ENCODE results near the gene MTHFD2L.

The MTHFD2L gene

GRCh38 chr4:74314944-74315343 is 157.0 kb downstream of the MTHFD2L start:
- H3K36me3 ChIP-seq (ENCODE audit: insufficient read depth, low read length), result no peaks in the 10 kb centered on the region
- H3K9ac ChIP-seq (ENCODE audit: insufficient read length), result no peak overlapping the region
- H3K27ac ChIP-seq, result no peak overlapping the region
- H3K9me3 ChIP-seq (ENCODE audit: low read depth, low read length), result no peaks in the 10 kb centered on the region
- DNase-seq (ENCODE audit: low read depth, low spot score), result no peak
- H3K4me3 ChIP-seq, result no peak overlapping the region
- TF ChIP-seq FOXP2 (optimal IDR thresholded peaks at IDR 0.05; ENCODE audit: control extremely low read depth, extremely low read length, insufficient read depth) (no peak), POLR2AphosphoS5 (IDR thresholded peaks at IDR 0.05; ENCODE audit: borderline replicate concordance, low read depth, low read length) (no peak), EZH2 (IDR thresholded peaks at IDR 0.05) (no peak)

- no peaks in the 10 kb centered on the region for H3K9me3 ChIP-seq (ENCODE audit: low read depth, low read length)
- TF ChIP-seq EZH2 (IDR thresholded peaks at IDR 0.05) (no peak), POLR2AphosphoS5 (IDR thresholded peaks at IDR 0.05; ENCODE audit: borderline replicate concordance, low read depth, low read length) (no peak), FOXP2 (optimal IDR thresholded peaks at IDR 0.05; ENCODE audit: control extremely low read depth, extremely low read length, insufficient read depth) (no peak)
- no peaks in the 10 kb centered on the region for H3K36me3 ChIP-seq (ENCODE audit: insufficient read depth, low read length)
- DNase-seq (ENCODE audit: low read depth, low spot score), result no peak
- no peak overlapping the region for H3K27ac ChIP-seq
- no peak overlapping the region for H3K4me3 ChIP-seq
- no peak overlapping the region for H3K9ac ChIP-seq (ENCODE audit: insufficient read length)
These were observed 157.5 kb downstream of the MTHFD2L start for GRCh38 chr4:74315376-74315775.

GRCh38 chr4:74316397-74316796 is 158.5 kb downstream of the MTHFD2L start:
- DNase-seq (ENCODE audit: low read depth, low spot score), result no peak
- no peak overlapping the region for H3K9ac ChIP-seq (ENCODE audit: insufficient read length)
- H3K27ac ChIP-seq, result no peak overlapping the region
- H3K36me3 ChIP-seq (ENCODE audit: insufficient read depth, low read length), result no peaks in the 10 kb centered on the region
- no peak overlapping the region for H3K4me3 ChIP-seq
- TF ChIP-seq FOXP2 (optimal IDR thresholded peaks at IDR 0.05; ENCODE audit: control extremely low read depth, extremely low read length, insufficient read depth), result no peak
- no peak for TF ChIP-seq POLR2AphosphoS5 (IDR thresholded peaks at IDR 0.05; ENCODE audit: borderline replicate concordance, low read depth, low read length)
- no peak for TF ChIP-seq EZH2 (IDR thresholded peaks at IDR 0.05)
- H3K9me3 ChIP-seq (ENCODE audit: low read depth, low read length), result no peaks in the 10 kb centered on the region

GRCh38 chr4:74317616-74318246 is 159.8 kb downstream of the MTHFD2L start:
- DNase-seq (ENCODE audit: low read depth, low spot score), result no peak
- H3K9me3 ChIP-seq (ENCODE audit: low read depth, low read length), result no peaks in the 10 kb centered on the region
- no peak overlapping the region for H3K27ac ChIP-seq
- no peak overlapping the region for H3K9ac ChIP-seq (ENCODE audit: insufficient read length)
- H3K36me3 ChIP-seq (ENCODE audit: insufficient read depth, low read length), result no peaks in the 10 kb centered on the region
- no peak overlapping the region for H3K4me3 ChIP-seq
- TF ChIP-seq POLR2AphosphoS5 (IDR thresholded peaks at IDR 0.05; ENCODE audit: borderline replicate concordance, low read depth, low read length) (no peak), EZH2 (IDR thresholded peaks at IDR 0.05) (no peak), FOXP2 (optimal IDR thresholded peaks at IDR 0.05; ENCODE audit: control extremely low read depth, extremely low read length, insufficient read depth) (no peak)

GRCh38 chr4:74318276-74318675 is 160.4 kb downstream of the MTHFD2L start:
- no peak for TF ChIP-seq FOXP2 (optimal IDR thresholded peaks at IDR 0.05; ENCODE audit: control extremely low read depth, extremely low read length, insufficient read depth)
- TF ChIP-seq POLR2AphosphoS5 (IDR thresholded peaks at IDR 0.05; ENCODE audit: borderline replicate concordance, low read depth, low read length), result no peak
- no peak for TF ChIP-seq EZH2 (IDR thresholded peaks at IDR 0.05)
- no peak for DNase-seq (ENCODE audit: low read depth, low spot score)
- Histone ChIP-seq H3K27ac (no peak overlapping the region), H3K9me3 (ENCODE audit: low read depth, low read length) (no peaks in the 10 kb centered on the region), H3K9ac (ENCODE audit: insufficient read length) (no peak overlapping the region), H3K36me3 (ENCODE audit: insufficient read depth, low read length) (no peaks in the 10 kb centered on the region), H3K4me3 (no peak overlapping the region)

- H3K9ac ChIP-seq (ENCODE audit: insufficient read length), result no peak overlapping the region
- DNase-seq (ENCODE audit: low read depth, low spot score), result no peak
- H3K4me3 ChIP-seq, result no peak overlapping the region
These were observed 161.6 kb downstream of the MTHFD2L start for GRCh38 chr4:74319470-74319869.

GRCh38 chr4:74320559-74321118 is 162.7 kb downstream of the MTHFD2L start:
- TF ChIP-seq EZH2 (IDR thresholded peaks at IDR 0.05) (no peak), FOXP2 (optimal IDR thresholded peaks at IDR 0.05; ENCODE audit: control extremely low read depth, extremely low read length, insufficient read depth) (no peak), POLR2AphosphoS5 (IDR thresholded peaks at IDR 0.05; ENCODE audit: borderline replicate concordance, low read depth, low read length) (no peak)
- H3K27ac ChIP-seq, result no peak overlapping the region

More at GRCh38 chr4:74319470-74319869, 161.6 kb downstream of the MTHFD2L start:
- Histone ChIP-seq H3K27ac (no peak overlapping the region), H3K36me3 (ENCODE audit: insufficient read depth, low read length) (no peaks in the 10 kb centered on the region), H3K9me3 (ENCODE audit: low read depth, low read length) (no peaks in the 10 kb centered on the region)
- TF ChIP-seq POLR2AphosphoS5 (IDR thresholded peaks at IDR 0.05; ENCODE audit: borderline replicate concordance, low read depth, low read length) (no peak), EZH2 (IDR thresholded peaks at IDR 0.05) (no peak), FOXP2 (optimal IDR thresholded peaks at IDR 0.05; ENCODE audit: control extremely low read depth, extremely low read length, insufficient read depth) (no peak)

GRCh38 chr4:74322301-74322700 is 164.4 kb downstream of the MTHFD2L start:
- TF ChIP-seq POLR2AphosphoS5 (IDR thresholded peaks at IDR 0.05; ENCODE audit: borderline replicate concordance, low read depth, low read length), result no peak
- TF ChIP-seq FOXP2 (optimal IDR thresholded peaks at IDR 0.05; ENCODE audit: control extremely low read depth, extremely low read length, insufficient read depth), result no peak
- TF ChIP-seq EZH2 (IDR thresholded peaks at IDR 0.05), result no peak
- no peaks in the 10 kb centered on the region for H3K36me3 ChIP-seq (ENCODE audit: insufficient read depth, low read length)
- H3K4me3 ChIP-seq, result no peak overlapping the region
- DNase-seq (ENCODE audit: low read depth, low spot score), result no peak
- no peak overlapping the region for H3K9ac ChIP-seq (ENCODE audit: insufficient read length)
- H3K27ac ChIP-seq, result no peak overlapping the region
- no peaks in the 10 kb centered on the region for H3K9me3 ChIP-seq (ENCODE audit: low read depth, low read length)

More at GRCh38 chr4:74320559-74321118, 162.7 kb downstream of the MTHFD2L start:
- DNase-seq (ENCODE audit: low read depth, low spot score), result no peak
- no peaks in the 10 kb centered on the region for H3K36me3 ChIP-seq (ENCODE audit: insufficient read depth, low read length)
- no peak overlapping the region for H3K9ac ChIP-seq (ENCODE audit: insufficient read length)
- H3K4me3 ChIP-seq, result no peak overlapping the region
- no peaks in the 10 kb centered on the region for H3K9me3 ChIP-seq (ENCODE audit: low read depth, low read length)
